HepG2 (cell line): ENCODE measurements around the gene VEZF1. TPM values are rescaled to one million over a fixed set of nuclear protein-coding genes. Genes with fewer than 3 reads are reported as not detected.

Experiments
- ASH2L ChIP-seq: fragments of 300-600, 200-600 bp; sonication (generic); IDR thresholded peaks from 2 replicates; pipeline ENCODE4 v1.7.0; 2017; ENCODE audit warnings: low read depth, mild to moderate bottlenecking, moderate library complexity, mixed read lengths, low read length; ENCODE audit not compliant: insufficient read length
- CC2D1A ChIP-seq: sonication (generic); formaldehyde crosslinking; IDR thresholded peaks from 2 replicates; pipeline ENCODE4 v1.8.1; 2023; ENCODE audit warnings: mild to moderate bottlenecking, missing genetic modification reagents
- CREB3 ChIP-seq: sonication (generic); formaldehyde crosslinking; IDR thresholded peaks from 2 replicates; pipeline ENCODE4 v1.5.0; 2020; ENCODE audit warnings: missing genetic modification reagents
- DNMT1 ChIP-seq: sonication (generic); formaldehyde crosslinking; IDR thresholded peaks from 2 replicates; pipeline ENCODE4 v1.5.1; 2020; ENCODE audit warnings: mild to moderate bottlenecking, missing genetic modification reagents
- GATAD2A ChIP-seq: IDR thresholded peaks from 2 replicates; pipeline ENCODE4 v1.6.1; 2016
- HOXA9 ChIP-seq: sonication (generic); formaldehyde crosslinking; IDR thresholded peaks from 2 replicates; pipeline ENCODE4 v1.8.1; 2022; ENCODE audit warnings: missing genetic modification reagents, mild to moderate bottlenecking, moderate library complexity, borderline replicate concordance
- KDM5B ChIP-seq: sonication (generic); formaldehyde crosslinking; IDR thresholded peaks from 2 replicates; pipeline ENCODE4 v1.4.0; 2020; ENCODE audit warnings: missing genetic modification reagents, mild to moderate bottlenecking, borderline replicate concordance
- PRDM15 ChIP-seq: sonication (generic); formaldehyde crosslinking; IDR thresholded peaks from 2 replicates; pipeline ENCODE4 v1.4.0; 2020; ENCODE audit warnings: missing genetic modification reagents
- SAFB2 ChIP-seq: sonication (generic); formaldehyde crosslinking; IDR thresholded peaks from 2 replicates; pipeline ENCODE4 v1.5.1; 2020; ENCODE audit warnings: missing genetic modification reagents, low read depth, mild to moderate bottlenecking, borderline replicate concordance
- SAP130 ChIP-seq: IDR thresholded peaks from 2 replicates; pipeline ENCODE4 v1.6.1; 2016; ENCODE audit warnings: low read depth
- SNAPC2 ChIP-seq: sonication (generic); formaldehyde crosslinking; IDR thresholded peaks from 2 replicates; pipeline ENCODE4 v1.8.1; 2022; ENCODE audit warnings: mild to moderate bottlenecking, missing genetic modification reagents
- SP4 ChIP-seq: sonication (generic); formaldehyde crosslinking; IDR thresholded peaks from 2 replicates; pipeline ENCODE4 v1.8.1; 2023; ENCODE audit warnings: mild to moderate bottlenecking, missing genetic modification reagents
- TARDBP ChIP-seq: sonication (generic); formaldehyde crosslinking; IDR thresholded peaks from 2 replicates; pipeline ENCODE4 v1.8.0; 2022; ENCODE audit warnings: mild to moderate bottlenecking, missing genetic modification reagents
- THAP11 ChIP-seq: IDR thresholded peaks from 2 replicates; pipeline ENCODE4 v1.6.1; 2016; ENCODE audit warnings: missing biosample characterization, missing genetic modification reagents
- YY1 ChIP-seq: IDR thresholded peaks from 2 replicates; pipeline ENCODE4 v1.6.1; 2011; ENCODE audit warnings: low read length, low read depth, moderate library complexity, mild to moderate bottlenecking; ENCODE audit not compliant: insufficient read depth, insufficient replicate concordance
- ZMAT3 ChIP-seq: sonication (generic); formaldehyde crosslinking; conservative IDR thresholded peaks from 2 replicates; pipeline ENCODE4 v1.7.0; 2021; ENCODE audit warnings: missing genetic modification reagents
- ZNF234 ChIP-seq: sonication (generic); formaldehyde crosslinking; conservative IDR thresholded peaks from 2 replicates; pipeline ENCODE4 v1.5.1; 2020; ENCODE audit warnings: mild to moderate bottlenecking, missing genetic modification reagents
- ZNF235 ChIP-seq: sonication (generic); formaldehyde crosslinking; IDR thresholded peaks from 2 replicates; pipeline ENCODE4 v1.8.1; 2023; ENCODE audit warnings: mild to moderate bottlenecking, missing genetic modification reagents, borderline replicate concordance
- ZNF276 ChIP-seq: sonication (generic); formaldehyde crosslinking; IDR thresholded peaks from 2 replicates; pipeline ENCODE4 v1.4.0; 2020; ENCODE audit warnings: mild to moderate bottlenecking, low read depth, missing genetic modification reagents
- ZNF484 ChIP-seq: sonication (generic); formaldehyde crosslinking; IDR thresholded peaks from 2 replicates; pipeline ENCODE4 v1.5.1; 2020; ENCODE audit warnings: mild to moderate bottlenecking, low read depth, missing genetic modification reagents, borderline replicate concordance
- ZNF652 ChIP-seq: IDR thresholded peaks from 2 replicates; pipeline ENCODE4 v1.6.1; 2016; ENCODE audit warnings: low read depth, borderline replicate concordance
- ZNF879 ChIP-seq: sonication (generic); formaldehyde crosslinking; IDR thresholded peaks from 2 replicates; pipeline ENCODE4 v1.8.1; 2023; ENCODE audit warnings: missing genetic modification reagents
- ZUFSP ChIP-seq: sonication (generic); formaldehyde crosslinking; IDR thresholded peaks from 2 replicates; pipeline ENCODE4 v1.9.0; 2021; ENCODE audit warnings: missing genetic modification reagents, mild to moderate bottlenecking, borderline replicate concordance
- polyA plus RNA-seq, 8 experiments: library from polyadenylated mRNA; depleted of rRNA in 3 of 8; stranded (reverse) in 7 of 8; unstranded in 1 of 8; fragments of >200 nt; fragmentation: Illumina TruSeq in 4 of 8; extraction: Trizol in 4 of 8; gene quantifications; 2 replicates each; pipeline versions ENCODE4 v1.2.1 to v1.2.3, GENCODE V29; 2011 to 2016; ENCODE audit warnings: low read depth in 4 of 8, missing spikeins in 1 of 8, mixed read lengths in 1 of 8; ENCODE audit not compliant: insufficient read depth in 1 of 8
- total RNA-seq, 5 experiments: library from RNA; depleted of rRNA; stranded (reverse); fragments of >200 nt; fragmentation: Illumina TruSeq; extraction: Trizol; gene quantifications; 2 replicates each; pipeline ENCODE4 v1.2.3, GENCODE V29; 2016; ENCODE audit warnings: low read depth in 1 of 5

Gene VEZF1
- total and polyA plus RNA-seq, 2 of the 13 experiments (the other 11 are each of a cell fraction or from before 2014, with no cell fraction given) = 45.9 to 49.7 TPM

- no peak; the same call in 1 of the 2 replicates for TF ChIP-seq KDM5B (CRISPR knock-in tag)
- peak; percentile 91 for TF ChIP-seq GATAD2A
- TF ChIP-seq ZNF652 (CRISPR knock-in tag) = peak; percentile 90
- TF ChIP-seq SAFB2 (CRISPR knock-in tag) = peak; percentile 75; the same call in 1 of the 2 replicates
- TF ChIP-seq SAP130 (CRISPR knock-in tag) = peak; percentile 89
- no peak for TF ChIP-seq ZNF234 (CRISPR knock-in tag)
- no peak for TF ChIP-seq HOXA9 (CRISPR knock-in tag)
- TF ChIP-seq SP4 (CRISPR knock-in tag) = no peak; the same call in 1 of the 2 replicates
- TF ChIP-seq YY1 = peak; percentile 16
- 0 out of 2 replicates have a peak, but pooled peaks have one; percentile 61 for TF ChIP-seq DNMT1 (CRISPR knock-in tag)
- no peak for TF ChIP-seq ASH2L
- no peak for TF ChIP-seq ZUFSP
- TF ChIP-seq ZNF879 = no peak
- no peak for TF ChIP-seq ZNF484 (CRISPR knock-in tag)
- TF ChIP-seq ZNF235 = no peak
- TF ChIP-seq THAP11 (CRISPR knock-in tag) = peak; percentile 79
- no peak for TF ChIP-seq ZNF276 (CRISPR knock-in tag)
- TF ChIP-seq ZMAT3 = no peak; the same call in 1 of the 2 replicates
- 0 out of 2 replicates have a peak, but pooled peaks have one; percentile 37 for TF ChIP-seq SNAPC2 (CRISPR knock-in tag)
- TF ChIP-seq PRDM15 = no peak
- no peak for TF ChIP-seq CC2D1A (CRISPR knock-in tag)
- TF ChIP-seq CREB3 (CRISPR knock-in tag) = no peak
- peak; percentile 70; the same call in 1 of the 2 replicates for TF ChIP-seq TARDBP (CRISPR knock-in tag)
Observed at GRCh38 chr17:57938061-57938502, 50.0 kb downstream of the VEZF1 start (continued).
